ENCODE measurements around the gene LSM14B.

LSM14B gene

GRCh38 chr20:62148908-62149314 is 26.6 kb downstream of the LSM14B start:
- DNase-seq: no peak

- DNase-seq: no peak
Measured at GRCh38 chr20:62149532-62150309, 27.4 kb downstream of the LSM14B start.

GRCh38 chr20:62150310-62150575 is 28.0 kb downstream of the LSM14B start:
- no peak for DNase-seq

DNA sequence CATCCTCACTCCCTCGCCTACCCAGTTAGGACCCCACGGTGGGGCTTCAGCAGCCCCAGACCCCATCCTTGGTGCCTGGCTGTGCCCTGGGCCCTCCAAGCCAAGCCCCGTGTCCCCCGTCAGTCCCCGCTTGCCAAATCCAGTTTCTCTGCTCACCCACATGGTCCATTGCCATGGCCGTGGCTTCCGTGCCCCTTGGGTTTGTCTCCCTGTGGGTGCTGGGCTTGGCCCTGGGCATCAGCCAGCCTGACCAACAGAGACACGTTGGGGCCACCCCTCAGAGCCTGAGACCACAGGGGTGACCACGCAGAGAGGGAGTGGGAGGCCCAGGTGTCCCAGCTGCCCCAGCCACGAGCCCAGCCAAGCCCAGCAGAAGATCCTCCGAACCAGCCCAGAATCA is 28.9 kb downstream of the LSM14B start:
- DNase-seq: no peak

DNA sequence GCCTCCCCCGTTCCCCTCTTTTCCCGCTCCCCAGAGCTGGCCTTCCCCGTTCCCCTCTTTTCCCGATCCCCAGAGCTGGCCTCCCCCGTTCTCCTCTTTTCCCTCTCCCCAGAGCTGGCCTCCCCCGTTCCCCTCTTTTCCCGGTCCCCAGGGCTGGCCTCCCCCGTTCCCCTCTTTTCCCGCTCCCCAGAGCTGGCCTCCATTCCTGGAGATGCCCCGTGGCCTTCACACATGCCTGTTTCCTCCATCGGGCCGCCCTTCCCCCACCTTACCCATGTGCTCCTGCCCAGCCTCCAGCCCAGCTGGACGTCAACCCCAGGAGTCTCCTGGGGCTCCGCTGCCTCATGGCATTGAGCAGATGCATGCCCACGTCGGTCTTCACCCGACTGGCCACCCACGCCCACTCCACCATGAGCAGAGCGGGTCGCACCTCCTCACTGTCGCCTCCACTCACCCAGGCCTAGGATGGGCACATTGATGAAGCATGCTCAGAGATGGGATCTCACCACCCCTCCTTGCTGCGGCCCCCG is 29.6 kb downstream of the LSM14B start:
- DNase-seq: no peak

- DNase-seq: no peak
Measured at GRCh38 chr20:62155428-62156253, 33.4 kb downstream of the LSM14B start.

DNA sequence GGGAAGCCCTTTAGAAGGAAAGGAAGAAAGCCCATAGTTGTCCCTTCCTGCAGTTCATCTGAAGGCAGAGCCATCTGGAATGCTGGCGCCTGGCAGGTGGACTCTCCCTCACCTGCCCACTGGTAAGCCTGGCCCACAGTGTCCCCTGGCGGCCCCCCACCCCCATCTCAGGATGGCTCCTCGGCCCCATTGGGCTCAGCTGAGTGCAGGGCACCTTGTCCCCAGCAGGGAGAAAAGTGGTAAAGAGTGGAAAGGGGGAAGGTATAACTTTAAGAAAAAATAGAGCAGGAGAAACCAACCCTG is 33.9 kb downstream of the LSM14B start:
- DNase-seq: no peak

DNA sequence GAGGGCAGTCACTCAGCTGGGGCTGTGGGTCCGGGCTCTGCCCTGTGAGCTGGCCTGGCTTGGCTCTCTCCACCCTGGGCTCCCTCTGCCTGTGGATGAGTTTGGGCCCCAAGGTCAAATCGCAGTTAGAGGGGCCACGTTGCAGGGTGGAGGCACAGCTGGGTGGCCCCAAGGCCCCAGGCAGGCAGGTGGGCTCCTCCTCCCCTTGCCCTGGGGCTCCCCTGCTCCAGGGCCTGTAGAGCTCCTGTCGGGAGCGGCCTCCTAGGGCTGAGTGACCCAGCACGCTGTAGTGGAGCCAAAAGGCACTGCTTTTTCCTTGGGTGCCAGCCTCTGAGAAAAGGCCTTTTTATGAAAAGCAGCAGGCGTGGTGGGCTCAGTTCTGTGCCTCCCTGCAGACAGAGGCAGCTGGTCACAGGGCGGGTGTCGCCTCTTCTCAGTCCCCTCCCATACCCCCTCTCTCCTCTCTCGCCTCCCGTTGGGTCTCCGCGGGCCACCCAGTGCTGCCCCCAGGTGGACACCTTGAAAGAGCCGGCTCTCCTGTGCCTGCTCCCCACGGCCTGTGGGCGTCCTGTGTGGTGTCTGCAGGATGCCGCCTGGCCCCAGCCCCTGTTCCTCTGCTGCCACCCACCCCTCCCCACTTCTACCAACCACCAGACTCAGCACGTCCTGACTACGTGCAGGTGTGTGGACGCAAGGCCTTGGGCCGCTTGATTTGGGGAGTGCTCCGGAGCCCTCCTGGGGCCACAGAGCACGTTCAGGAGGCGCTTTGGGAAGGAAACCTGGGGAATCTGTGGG is 34.5 kb downstream of the LSM14B start:
- no peak for DNase-seq

DNA sequence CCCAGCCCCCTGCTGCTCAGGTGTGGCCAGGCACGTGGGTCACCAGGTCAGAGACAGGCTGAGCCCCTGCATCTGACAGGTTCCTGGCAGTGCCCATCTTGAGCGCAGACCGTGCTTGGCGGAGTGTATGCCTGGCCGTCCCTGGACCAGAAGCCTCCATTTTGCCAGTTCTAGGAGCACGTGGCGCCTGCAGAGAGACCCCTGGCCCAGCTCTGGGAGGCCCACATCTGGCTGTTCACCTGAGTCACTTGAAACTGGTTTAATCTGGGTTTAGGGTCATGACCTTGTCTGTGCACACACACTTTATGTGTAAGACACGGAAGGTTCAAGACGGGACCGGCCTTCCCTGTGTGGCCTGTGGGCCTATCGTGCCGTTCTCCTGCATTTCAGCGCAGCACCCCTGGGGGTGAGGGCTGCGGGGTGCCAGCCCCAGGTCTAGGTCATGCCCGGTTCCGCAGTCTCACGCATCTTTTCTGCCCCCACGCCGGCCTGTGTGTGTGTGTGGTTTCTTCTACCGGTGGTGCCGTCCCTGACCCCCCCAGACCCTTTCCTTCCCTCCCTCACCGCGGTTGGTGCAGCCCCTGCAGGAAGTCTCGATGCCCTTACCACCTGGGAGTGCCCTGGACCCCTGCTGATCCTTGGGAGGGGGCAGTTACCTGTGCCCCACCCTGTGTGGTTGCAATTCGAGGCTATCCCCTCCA is 35.3 kb downstream of the LSM14B start:
- no peak for DNase-seq

- no peak for DNase-seq
Measured at GRCh38 chr20:62158088-62158400, 35.8 kb downstream of the LSM14B start.

DNA sequence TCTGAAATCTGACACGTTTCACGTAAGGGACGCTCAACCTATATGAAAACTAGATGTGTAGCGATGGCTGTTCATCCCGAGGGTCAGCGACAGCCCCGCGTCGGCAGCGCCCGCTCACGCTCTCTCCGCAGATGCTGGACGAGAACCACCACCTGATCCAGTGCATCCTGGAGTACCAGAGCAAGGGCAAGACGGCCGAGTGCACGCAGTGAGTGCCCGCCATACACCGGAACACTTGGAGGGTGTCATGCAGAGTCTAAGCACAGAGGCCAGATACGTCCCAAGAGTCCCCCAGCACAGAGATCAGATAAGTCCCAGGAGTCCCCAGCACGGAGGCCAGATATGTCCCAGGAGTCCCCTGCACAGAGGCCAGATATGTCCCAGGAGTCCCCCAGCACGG is 36.3 kb downstream of the LSM14B start:
- DNase-seq: no peak

DNA sequence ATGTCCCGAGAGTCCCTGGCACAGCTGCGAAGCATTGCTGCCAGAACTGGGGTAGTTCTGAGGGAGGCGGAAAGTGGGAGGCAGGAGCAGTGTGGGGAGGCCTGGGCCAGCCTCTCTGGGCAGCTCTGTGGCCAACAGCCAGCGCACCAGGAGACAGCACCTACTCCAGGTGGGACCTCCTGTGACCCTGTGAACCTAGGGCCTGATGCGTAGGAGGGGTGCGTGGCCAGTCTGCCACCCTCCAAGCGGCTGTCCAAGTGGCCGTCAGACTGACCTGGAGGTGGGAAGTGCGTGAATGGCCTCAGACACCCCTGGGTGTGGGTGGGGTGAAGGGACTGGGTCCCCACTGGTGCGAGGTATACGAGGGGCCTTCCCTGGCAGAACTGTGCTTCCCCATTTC is 36.8 kb downstream of the LSM14B start:
- no peak for DNase-seq

GRCh38 chr20:62159839-62160238 is 37.6 kb downstream of the LSM14B start:
- no peak for DNase-seq

GRCh38 chr20:62160253-62160652 is 38.0 kb downstream of the LSM14B start:
- no peak for DNase-seq

DNA sequence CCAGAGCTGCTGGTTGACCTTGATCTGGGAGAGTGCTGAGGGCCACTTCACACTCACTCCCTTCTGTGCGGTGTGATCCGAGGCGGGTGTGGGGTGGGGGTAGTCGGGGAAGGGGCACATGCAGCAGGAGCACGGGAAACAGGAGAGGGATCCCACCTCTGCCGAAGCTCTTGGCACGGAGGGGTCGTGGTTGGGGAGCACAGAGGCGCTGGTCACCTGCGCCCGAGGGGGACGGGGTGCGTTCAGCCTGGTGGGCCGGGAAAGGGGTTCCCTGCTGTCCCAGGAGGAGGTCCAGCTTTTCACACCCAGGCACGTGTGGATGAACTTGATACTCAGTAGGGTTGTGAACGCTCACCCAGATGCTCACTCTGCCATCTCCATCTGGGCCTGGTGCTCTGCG is 38.6 kb downstream of the LSM14B start:
- no peak for DNase-seq

DNA sequence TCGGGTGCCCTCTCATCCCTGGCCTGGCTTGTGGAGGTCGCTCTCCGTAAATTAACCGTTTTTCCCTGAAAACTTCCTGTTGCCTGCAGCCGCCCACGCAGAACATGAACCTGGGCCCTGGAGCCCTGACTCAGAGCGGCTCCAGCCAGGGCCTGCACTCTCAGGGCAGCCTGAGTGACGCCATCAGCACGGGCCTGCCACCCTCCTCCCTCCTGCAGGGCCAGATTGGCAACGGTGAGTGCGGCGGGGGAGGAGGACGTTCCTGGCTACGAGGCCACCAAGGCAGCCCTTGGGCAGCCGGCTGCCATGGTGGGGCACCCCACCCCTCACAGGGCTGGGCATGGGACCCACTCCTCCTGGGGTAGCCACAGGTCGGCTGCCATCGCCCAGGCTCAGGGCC is 39.1 kb downstream of the LSM14B start:
- no peak for DNase-seq

- DNase-seq: no peak
Measured at GRCh38 chr20:62162765-62163484, 40.6 kb downstream of the LSM14B start.

DNA sequence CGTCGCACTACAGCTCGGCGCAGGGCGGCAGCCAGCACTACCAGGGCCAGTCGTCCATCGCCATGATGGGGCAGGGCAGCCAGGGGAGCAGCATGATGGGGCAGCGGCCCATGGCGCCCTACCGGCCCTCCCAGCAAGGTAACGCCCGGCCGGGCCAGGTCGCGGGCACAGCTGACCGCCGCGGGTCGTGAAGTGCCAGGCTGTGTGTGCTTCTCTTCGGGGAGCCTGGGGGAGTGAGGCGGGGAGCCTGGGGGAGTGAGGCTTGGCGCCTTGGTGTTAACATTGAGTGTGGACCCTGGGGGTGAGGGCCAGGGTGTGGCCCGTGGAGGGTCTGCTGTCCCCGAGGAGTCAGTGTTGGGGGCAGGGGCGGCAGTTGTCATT is 41.2 kb downstream of the LSM14B start:
- no peak for DNase-seq

GRCh38 chr20:62163986-62164762 is 41.9 kb downstream of the LSM14B start:
- DNase-seq: no peak

DNA sequence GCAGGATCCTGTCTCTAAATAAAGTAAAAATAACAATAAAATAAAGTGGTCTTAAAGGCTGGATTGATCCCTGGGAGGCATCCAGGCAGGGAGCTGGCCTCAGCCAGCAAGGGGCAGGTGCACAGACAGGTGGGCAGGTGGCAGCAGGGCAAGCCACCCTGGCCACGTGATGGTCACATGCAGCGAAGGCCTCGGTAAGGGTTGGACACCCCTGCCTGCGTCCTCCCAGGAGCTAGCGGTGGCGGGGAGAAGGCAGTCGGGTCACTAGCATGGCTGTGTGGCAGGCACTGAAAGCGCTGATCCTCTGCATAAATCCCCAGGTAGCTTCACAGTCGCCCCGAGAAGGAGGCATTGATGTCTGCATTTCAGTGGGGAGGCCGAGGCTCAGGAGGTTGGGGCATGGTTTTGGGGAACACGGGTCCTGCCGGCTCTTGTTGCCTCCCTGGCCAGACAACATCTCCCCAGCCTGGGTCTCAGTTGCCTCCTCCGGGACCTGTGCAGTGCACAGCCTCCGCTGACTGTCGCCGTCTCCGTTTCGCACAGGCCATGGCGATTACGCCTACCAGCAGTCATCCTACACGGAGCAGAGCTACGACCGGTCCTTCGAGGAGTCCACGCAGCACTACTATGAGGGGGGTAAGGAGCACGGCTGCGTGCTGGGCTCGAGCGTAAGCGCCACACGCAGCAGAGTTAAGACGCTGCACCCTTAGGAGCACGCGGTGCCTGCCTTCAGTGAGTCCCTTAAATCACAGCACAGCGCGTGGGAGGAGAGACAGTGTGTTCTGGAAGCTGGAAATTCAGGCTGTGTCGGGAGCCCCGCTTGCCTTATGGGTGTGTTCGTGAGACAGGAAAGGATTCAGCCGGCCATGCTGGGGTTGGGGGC is 42.8 kb downstream of the LSM14B start:
- no peak for DNase-seq
